BE2C (cell line): ENCODE measurements around the gene TULP4.

ENCODE experiments used
- DNase-seq: peaks from one replicate; pipeline ENCODE4 v3.0.0-alpha.2; 2020
- H3K27me3 ChIP-seq: fragments of 250-450 bp; sonication (Bioruptor Pico); 2 replicates; pipeline ENCODE4 v1.5.1; 2020; ENCODE audit warnings: mild to moderate bottlenecking
- H3K36me3 ChIP-seq: fragments of 250-450 bp; sonication (Bioruptor Pico); 2 replicates; pipeline ENCODE4 v1.5.1; 2020; ENCODE audit warnings: mild to moderate bottlenecking
- H3K4me1 ChIP-seq: fragments of 250-450 bp; sonication (Bioruptor Pico); 2 replicates; pipeline ENCODE4 v1.5.1; 2020
- H3K4me3 ChIP-seq: 2 replicates; pipeline ENCODE4 v1.5.1; 2011; ENCODE audit warnings: low read depth, low read length
- H3K9me3 ChIP-seq: fragments of 250-450 bp; sonication (Bioruptor Pico); 2 replicates; pipeline ENCODE4 v1.5.1; 2020
- CTCF ChIP-seq: IDR thresholded peaks from 2 replicates; pipeline ENCODE4 v1.5.1; 2012; ENCODE audit warnings: mild to moderate bottlenecking, low read depth, low read length

TULP4 gene

GRCh38 chr6:158507174-158507573 is 194.9 kb downstream of the TULP4 start:
- no peak for TF ChIP-seq CTCF
- no peaks in the 10 kb centered on the region for H3K9me3 ChIP-seq

GRCh38 chr6:158508450-158508849 is 196.2 kb downstream of the TULP4 start:
- Histone ChIP-seq H3K27me3 (no peaks in the 10 kb centered on the region), H3K4me3 (no peak overlapping the region), H3K4me1 (no peaks in the 10 kb centered on the region), H3K36me3 (peaks cover 13% of the 10 kb centered on the region), H3K9me3 (no peaks in the 10 kb centered on the region; the same call in 1 of the 2 replicates)
- TF ChIP-seq CTCF, result no peak
- DNase-seq, result no peak

More at GRCh38 chr6:158507174-158507573, 194.9 kb downstream of the TULP4 start:
- Histone ChIP-seq H3K36me3 (peaks cover 26% of the 10 kb centered on the region), H3K27me3 (no peaks in the 10 kb centered on the region), H3K4me3 (no peak overlapping the region), H3K4me1 (no peaks in the 10 kb centered on the region)
- DNase-seq, result no peak

- no peak for TF ChIP-seq CTCF
- no peaks in the 10 kb centered on the region; the same call in 1 of the 2 replicates for H3K9me3 ChIP-seq
- H3K4me3 ChIP-seq, result no peak overlapping the region
Measured at GRCh38 chr6:158509465-158509864, 197.2 kb downstream of the TULP4 start.

GRCh38 chr6:158512809-158513208 is 200.5 kb downstream of the TULP4 start:
- Histone ChIP-seq H3K36me3 (no peaks in the 10 kb centered on the region), H3K27me3 (no peaks in the 10 kb centered on the region), H3K9me3 (no peaks in the 10 kb centered on the region; the same call in none of the 2 replicates), H3K4me1 (peaks cover 4% of the 10 kb centered on the region), H3K4me3 (no peak overlapping the region)
- DNase-seq, result no peak
- TF ChIP-seq CTCF, result no peak

More at GRCh38 chr6:158509465-158509864, 197.2 kb downstream of the TULP4 start:
- Histone ChIP-seq H3K27me3 (no peaks in the 10 kb centered on the region), H3K36me3 (peaks cover 13% of the 10 kb centered on the region), H3K4me1 (no peaks in the 10 kb centered on the region)
- no peak for DNase-seq

GRCh38 chr6:158514176-158514575 is 201.9 kb downstream of the TULP4 start:
- Histone ChIP-seq H3K27me3 (no peaks in the 10 kb centered on the region), H3K36me3 (no peaks in the 10 kb centered on the region), H3K9me3 (no peaks in the 10 kb centered on the region; the same call in none of the 2 replicates), H3K4me3 (no peak overlapping the region), H3K4me1 (peaks cover 6% of the 10 kb centered on the region)
- DNase-seq, result no peak
- TF ChIP-seq CTCF, result no peak

GRCh38 chr6:158514991-158515390 is 202.7 kb downstream of the TULP4 start:
- Histone ChIP-seq H3K4me3 (no peak overlapping the region), H3K9me3 (no peaks in the 10 kb centered on the region; the same call in none of the 2 replicates), H3K27me3 (no peaks in the 10 kb centered on the region), H3K4me1 (peaks cover 6% of the 10 kb centered on the region), H3K36me3 (no peaks in the 10 kb centered on the region)
- DNase-seq, result no peak
- no peak for TF ChIP-seq CTCF
